ENCODE measurements around the gene CARD10.
"Not testable (repeated sequence)": the region's sequence is repeated elsewhere in the genome, so short reads cannot be mapped to it uniquely, and the experiment has no call there.

Gene CARD10

DNA sequence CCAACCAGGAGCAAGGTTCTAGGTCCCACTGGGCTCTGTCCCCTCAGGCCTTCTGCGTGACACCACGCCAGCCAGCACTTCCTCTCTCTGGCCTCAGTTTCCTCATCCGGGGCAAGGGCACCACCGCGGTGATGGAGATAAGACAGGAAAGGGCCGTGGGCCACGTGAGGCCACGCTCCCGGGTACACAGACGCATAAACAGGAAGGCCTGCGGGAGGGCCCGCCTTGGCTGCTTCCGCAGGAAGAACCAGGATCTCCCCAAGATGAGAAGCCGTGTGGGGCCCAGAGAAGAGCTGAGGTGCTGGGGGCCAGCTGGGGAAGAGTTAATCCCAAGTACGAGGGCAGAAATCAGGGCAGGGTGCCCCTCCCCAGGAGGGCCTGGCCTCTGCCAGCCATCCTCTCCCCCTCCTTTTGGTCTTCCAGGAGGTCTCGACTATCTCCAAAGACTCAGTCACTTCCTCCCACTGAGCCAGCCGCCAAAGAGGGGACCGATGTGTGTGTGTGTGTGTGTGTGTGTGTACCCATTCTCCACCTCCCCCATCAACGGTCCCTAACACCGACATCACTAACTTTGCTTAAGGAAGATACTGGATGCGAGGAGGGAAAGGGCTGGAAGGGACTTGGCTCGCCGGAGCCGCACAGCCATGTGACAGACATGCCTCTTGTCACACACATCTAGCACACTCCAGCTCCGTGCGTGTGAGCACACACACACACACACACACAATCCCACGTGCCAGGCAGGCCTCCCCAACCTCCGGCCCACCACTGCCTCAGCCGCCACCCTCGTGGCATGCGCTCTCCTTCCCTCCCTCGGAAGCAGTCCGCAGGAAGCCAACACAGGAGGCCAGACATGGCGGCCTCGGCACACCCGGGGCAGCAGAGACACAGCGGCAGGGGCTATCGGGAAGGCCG is 34.5 kb downstream of the CARD10 start:
- peak; percentile 85 for DNase-seq

GRCh38 chr22:37483050-37483449 is 36.2 kb downstream of the CARD10 start:
- no peak for DNase-seq

DNA sequence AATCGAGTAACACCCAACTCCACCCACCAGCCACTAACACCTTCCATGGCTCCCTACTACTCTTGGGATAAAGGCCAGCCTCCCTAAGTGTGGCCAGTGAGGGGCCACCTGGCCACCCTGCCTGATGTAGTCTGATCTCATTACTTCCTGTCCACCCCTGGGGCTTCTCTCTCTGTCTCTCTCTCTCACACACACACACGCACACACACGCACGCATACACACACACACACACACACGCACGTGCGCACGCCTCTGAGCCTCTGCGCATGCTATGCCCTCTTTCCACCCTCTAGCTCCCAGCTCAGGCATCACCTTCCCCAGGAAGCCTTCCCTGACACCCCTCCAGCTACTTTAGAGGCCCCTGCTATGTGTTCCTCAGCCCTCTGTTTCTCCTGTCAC is 37.0 kb downstream of the CARD10 start:
- no peak for DNase-seq

- no peak for DNase-seq
Observed at GRCh38 chr22:37481347-37481907, 37.8 kb downstream of the CARD10 start.

DNA sequence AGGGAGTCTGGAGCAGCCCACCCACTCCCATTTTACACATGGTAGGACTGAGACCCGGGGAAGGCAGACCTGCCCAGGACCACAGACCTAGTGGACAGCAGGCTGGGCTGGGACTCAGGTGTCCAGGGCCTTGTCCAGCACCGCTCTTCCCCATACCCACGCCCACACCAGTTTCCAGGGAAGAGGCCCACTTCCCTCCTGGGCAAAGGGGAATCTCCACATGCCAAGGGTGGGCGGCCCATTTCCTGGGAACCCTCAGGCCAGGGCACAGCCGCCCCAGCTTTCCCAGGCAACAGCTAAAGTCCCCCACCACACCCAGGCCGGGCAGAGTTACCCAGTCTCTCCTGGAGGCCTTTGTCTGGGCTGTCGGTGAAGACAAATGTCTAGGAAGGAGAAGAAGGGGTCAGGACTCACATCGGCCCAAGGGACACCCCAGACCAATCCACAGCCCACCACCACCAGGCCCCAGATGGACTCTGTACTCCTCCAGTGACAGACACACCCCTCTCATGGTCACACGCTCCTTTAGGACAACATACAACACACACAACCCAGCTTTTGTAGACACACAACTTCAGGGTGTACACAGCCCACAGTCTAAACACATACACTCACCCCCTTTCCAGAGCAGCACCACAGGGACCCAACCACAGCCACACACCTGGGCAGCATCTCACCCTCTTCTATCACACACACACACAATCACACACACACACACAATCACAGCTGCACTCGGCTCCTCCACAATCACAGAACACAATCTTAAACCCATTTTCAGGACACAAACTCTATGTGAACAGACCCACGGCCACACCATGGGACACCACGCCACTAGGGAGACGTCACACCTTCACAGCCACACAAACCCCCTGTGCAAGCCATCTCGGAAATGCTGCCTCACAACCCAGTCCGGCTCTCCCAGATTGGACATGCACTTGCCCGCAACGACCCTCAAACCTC is 38.5 kb downstream of the CARD10 start:
- DNase-seq, result no peak

DNA sequence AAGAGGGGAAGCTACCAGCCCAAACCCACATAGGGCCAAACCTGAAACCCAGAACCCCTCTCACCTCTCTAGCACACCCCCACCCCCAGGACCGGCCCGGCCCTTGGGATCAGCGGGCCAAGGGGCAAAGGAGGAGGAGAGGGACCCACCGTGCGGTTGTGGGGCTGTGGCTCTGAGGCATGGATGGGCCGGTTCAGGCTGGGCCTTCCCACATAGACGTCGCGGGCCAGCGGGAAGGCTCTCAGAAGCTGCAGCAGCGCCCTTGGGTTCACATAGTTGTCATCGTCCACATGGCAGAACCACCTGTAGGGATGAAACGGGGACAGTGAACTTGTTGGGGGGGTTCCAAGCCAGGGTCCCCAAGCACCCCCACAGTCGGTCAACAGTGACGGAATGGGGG is 40.0 kb downstream of the CARD10 start:
- no peak for DNase-seq

- DNase-seq, result no peak
Observed at GRCh38 chr22:37476389-37477329, 42.6 kb downstream of the CARD10 start.

DNA sequence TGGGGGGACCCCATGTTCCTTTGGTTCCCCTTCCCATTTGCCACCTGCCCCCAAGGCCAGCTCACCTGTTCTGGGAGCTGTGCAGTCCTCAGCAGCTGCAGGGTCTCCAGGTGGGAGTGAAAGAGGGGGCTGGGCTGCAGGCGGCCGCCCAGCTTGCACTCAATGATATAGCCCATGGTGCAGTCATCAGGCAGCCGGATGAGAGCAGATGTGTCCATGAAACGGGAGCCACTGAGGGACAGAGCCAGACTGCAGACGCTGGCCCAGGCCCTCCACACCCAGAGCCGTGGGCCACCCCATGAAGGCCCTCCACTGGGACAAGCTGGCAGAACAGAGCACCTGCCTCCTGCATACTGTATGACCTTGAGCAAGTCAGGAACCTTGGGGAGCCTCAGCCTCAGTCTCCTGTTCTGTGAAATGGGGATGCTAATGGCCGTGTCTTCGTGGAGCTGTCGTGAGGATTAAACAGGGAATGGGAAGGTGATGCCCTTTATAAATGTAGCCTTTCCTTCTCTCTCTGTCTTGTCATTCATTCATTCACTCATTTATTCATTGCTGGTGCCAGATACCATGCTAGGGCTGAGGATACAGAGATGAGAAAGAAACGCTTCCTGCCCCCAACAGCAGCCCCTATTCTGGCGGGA is 44.6 kb downstream of the CARD10 start:
- DNase-seq, result no peak

DNA sequence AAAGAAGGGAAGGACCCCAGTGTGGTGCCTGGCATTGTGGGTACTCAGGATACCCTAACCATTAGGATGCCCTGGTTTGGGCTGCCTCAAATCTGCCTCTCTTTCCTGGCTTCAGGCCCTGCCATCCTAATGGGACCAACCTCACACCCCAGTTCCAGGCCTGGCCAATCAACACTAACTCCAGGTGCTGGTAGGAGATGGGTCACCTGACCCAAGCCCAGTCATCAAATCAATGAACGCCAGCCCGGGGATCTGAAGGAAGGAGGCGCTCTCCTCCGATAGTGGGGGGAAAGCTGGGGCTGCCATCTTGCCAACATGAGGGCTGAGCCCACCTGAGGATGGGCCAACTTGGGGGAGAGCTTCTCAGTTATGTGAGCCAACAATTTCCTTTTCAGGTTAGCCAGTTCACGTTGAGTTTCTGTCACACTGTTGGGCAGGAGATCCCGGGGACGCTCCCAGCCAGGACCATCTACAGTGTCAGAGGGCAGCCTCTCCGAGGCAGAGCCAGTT is 45.7 kb downstream of the CARD10 start:
- DNase-seq, result no peak

DNA sequence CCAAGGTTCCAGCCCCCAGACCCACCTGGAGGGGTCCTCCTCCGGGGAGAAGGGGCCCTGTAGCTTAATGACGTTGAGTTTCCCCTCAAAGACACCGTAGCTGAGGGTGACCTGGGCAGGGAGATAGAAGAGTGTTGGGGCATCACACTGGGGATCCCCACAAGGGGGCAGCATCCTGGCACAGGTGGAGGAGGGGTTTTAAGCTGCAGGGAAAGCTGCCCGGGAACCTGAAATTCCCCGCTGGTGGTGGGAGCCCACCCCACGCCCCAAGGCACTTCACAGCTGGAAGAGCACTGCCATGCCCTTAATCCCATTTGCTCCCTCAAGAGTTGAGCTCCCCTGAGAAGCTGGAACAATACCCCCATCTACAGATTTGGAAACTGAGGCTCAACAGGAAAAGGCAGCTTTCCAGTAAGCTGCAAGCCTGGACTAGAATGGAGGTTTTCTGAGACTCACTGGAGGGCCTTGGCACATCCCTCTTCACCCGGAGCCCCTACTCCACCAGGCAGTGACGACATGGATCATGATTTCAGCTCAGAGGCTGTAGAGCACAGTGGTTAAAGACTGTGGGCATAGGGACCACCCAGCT is 46.7 kb downstream of the CARD10 start:
- DNase-seq, result no peak

- no peak for DNase-seq
Observed at GRCh38 chr22:37471727-37472417, 47.3 kb downstream of the CARD10 start.

DNA sequence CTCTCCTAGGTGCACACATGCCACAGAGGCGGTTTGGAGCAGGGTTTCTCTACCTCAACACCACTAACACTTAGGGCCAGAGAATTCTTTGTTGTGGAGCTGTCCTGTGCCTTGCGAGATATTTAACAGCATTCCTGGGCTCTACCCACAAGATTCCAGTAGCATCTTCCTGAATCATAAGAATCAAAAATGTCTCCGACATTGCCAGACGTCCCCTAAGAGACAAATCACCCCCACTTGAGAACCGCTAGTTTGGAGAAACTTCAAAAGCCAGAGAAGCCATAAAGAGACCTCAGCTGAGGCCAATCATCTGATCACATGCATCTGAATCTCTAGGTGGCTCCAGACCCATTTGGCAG is 49.1 kb downstream of the CARD10 start:
- no peak for DNase-seq

- DNase-seq, result no peak
Observed at GRCh38 chr22:37469416-37470086, 49.7 kb downstream of the CARD10 start.

GRCh38 chr22:37468201-37468695 is 51.0 kb downstream of the CARD10 start:
- DNase-seq, result not testable (repeated sequence)

DNA sequence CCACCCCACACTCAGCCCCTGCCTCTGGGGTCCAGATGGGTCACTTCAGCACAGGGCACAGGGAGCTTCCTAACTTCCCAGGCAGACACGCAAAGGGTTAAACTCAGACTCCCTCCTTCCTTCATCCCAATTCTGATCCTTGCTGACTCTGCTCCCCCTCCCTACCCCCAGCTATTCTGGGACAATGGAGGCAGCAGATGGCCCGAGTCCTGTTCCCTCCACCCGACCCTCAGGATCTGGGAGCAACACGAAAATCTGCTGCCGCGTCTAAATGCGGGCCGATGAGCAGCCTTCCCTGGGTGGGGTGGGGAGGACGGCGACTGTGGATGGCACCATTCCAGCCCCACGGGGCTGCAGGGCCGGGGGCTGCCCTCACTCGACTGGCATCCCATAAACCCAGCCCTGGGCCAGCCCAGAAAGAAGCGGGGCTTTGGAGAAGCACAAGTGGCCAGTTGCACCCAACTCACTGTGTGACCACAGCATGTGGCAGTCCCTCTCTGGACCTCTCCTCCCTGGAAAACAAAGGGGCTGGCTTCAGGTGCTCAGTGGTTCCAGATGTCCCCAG is 51.7 kb downstream of the CARD10 start:
- DNase-seq, result no peak

GRCh38 chr22:37464181-37464580 is 55.0 kb downstream of the CARD10 start:
- no peak for DNase-seq

DNA sequence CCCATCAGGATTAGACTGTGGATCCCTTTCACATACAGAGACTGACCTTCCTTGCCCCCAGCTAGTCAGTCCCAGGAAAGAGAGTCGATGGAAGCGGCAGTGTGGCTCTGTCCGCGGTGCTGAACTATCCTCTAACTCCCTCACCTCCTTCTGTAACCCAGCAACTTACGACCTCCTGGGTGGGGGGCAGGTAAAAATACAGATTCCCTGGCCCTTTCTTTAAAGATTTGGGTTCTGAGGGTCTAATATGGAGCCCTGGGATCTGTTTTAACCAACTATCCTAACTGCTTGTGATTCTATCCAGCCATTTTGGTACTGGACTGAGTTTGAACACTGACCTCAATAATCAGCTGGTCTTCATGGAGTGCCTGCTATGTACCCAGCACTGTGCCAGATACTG is 56.2 kb downstream of the CARD10 start:
- DNase-seq, result no peak

GRCh38 chr22:37462436-37462835 is 56.8 kb downstream of the CARD10 start:
- no peak for DNase-seq

DNA sequence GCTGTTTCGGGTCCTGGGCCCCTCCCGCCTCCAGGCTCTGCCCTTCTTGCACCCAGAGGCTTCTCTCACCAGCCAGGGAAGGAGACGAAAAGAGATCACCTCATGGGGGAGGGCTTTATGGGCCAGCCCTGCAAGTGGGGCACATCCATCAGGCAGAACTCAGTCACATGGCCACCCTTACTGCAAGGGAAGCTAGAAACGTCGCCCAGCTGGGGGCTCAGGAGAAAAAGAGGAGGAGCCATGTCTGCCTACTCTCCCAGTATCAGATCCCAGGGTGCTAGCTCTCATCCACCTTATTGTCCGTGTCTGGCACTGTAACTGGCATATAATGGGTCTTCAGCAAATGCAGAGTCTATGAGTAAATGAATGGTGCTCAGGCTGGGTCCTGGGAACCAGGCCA is 57.3 kb downstream of the CARD10 start:
- no peak for DNase-seq

Measured in KG1 (cell line).